ENCODE results near the gene BAZ2B. TPM values are rescaled to one million over a fixed set of nuclear protein-coding genes. Genes with fewer than 3 reads are reported as not detected.

Gene BAZ2B
- total RNA-seq, 1 experiment from 2014 or later, result 54.9 TPM

DNA sequence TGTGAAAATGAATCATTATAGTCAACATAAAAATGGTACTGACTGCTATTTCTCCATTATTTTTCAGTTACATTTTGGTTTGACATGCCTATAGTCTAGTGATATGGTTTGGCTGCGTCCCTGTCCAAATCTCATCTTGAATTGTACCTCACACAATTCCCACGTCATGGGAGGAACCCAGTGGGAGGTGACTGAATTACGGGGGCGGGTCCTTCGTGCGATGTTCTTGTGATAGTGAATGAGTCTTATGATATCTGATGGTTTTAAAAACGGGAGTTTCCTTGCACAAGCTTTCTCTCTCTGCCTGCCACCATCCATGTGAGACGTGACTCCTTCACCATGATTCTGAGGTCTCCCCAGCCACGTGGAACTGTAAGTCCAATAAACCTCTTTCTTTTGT is 70.3 kb downstream of the BAZ2B start:
- Histone ChIP-seq H3K9ac (ENCODE audit: extremely low read depth, insufficient read length, low read length) (no peak overlapping the region), H2AFZ (ENCODE audit: low read length) (no peak overlapping the region), H4K20me1 (ENCODE audit: control insufficient read depth, insufficient read depth, insufficient read length) (no peaks in the 10 kb centered on the region), H4K8ac (replicated peaks; ENCODE audit: insufficient read length, low read depth, low read length) (no peak overlapping the region), H3K4me2 (ENCODE audit: insufficient read depth, insufficient read length, low read length) (no peak overlapping the region), H3K18ac (ENCODE audit: insufficient read length, low read depth, low read length) (no peak overlapping the region), H3K27me3 (ENCODE audit: insufficient read depth, low read length) (no peaks in the 10 kb centered on the region), H3K23ac (ENCODE audit: insufficient read length, low read depth, low read length) (no peak overlapping the region), H3K4ac (ENCODE audit: low read depth, low read length) (no peak overlapping the region), H3K14ac (ENCODE audit: insufficient read depth, low read length) (no peak overlapping the region), H2BK15ac (ENCODE audit: low read depth, low read length) (no peak overlapping the region), H2AK5ac (ENCODE audit: insufficient read length, low read length) (no peak overlapping the region), H4K5ac (ENCODE audit: insufficient read length, low read depth, low read length) (no peak overlapping the region), H4K91ac (ENCODE audit: insufficient read length, low read depth, low read length) (no peak overlapping the region), H3K9me3 (ENCODE audit: control insufficient read depth, low read depth, low read length) (no peaks in the 10 kb centered on the region), H3K79me1 (ENCODE audit: insufficient read depth, low read depth, low read length, poor library complexity, severe bottlenecking) (no peaks in the 10 kb centered on the region), H3K4me1 (ENCODE audit: insufficient read depth, low read length) (no peaks in the 10 kb centered on the region; the same call in 1 of the 2 replicates), H3T11ph (ENCODE audit: low read length) (no peak overlapping the region), H2BK12ac (ENCODE audit: insufficient read length, low read depth, low read length) (no peak overlapping the region), H2BK120ac (ENCODE audit: low read depth, low read length, poor library complexity, severe bottlenecking) (no peak overlapping the region), H2BK20ac (ENCODE audit: low read depth, low read length, poor library complexity, severe bottlenecking) (no peak overlapping the region), H3K79me2 (ENCODE audit: insufficient read depth, low read length) (no peaks in the 10 kb centered on the region), H3K56ac (ENCODE audit: insufficient read length, low read depth, low read length) (no peak overlapping the region), H2BK5ac (ENCODE audit: insufficient read length, low read length) (no peak overlapping the region), H3K23me2 (ENCODE audit: insufficient read length, low read depth, low read length, poor library complexity, severe bottlenecking) (no peaks in the 10 kb centered on the region), H3K27ac (ENCODE audit: insufficient read length, low read depth, low read length) (no peak overlapping the region)
- no peak for DNase-seq
- H3K27ac Mint-ChIP-seq, result peak overlapping the region in 2 of 3 experiments; percentile 6 to 9; a peak in 2 of 7 replicates
- TF ChIP-seq, protein P1, sequence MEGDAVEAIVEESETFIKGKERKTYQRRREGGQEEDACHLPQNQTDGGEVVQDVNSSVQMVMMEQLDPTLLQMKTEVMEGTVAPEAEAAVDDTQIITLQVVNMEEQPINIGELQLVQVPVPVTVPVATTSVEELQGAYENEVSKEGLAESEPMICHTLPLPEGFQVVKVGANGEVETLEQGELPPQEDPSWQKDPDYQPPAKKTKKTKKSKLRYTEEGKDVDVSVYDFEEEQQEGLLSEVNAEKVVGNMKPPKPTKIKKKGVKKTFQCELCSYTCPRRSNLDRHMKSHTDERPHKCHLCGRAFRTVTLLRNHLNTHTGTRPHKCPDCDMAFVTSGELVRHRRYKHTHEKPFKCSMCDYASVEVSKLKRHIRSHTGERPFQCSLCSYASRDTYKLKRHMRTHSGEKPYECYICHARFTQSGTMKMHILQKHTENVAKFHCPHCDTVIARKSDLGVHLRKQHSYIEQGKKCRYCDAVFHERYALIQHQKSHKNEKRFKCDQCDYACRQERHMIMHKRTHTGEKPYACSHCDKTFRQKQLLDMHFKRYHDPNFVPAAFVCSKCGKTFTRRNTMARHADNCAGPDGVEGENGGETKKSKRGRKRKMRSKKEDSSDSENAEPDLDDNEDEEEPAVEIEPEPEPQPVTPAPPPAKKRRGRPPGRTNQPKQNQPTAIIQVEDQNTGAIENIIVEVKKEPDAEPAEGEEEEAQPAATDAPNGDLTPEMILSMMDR (conservative IDR thresholded peaks at IDR 0.05), result no peak
- H3K27me3 Mint-ChIP-seq (ENCODE audit: low read depth), result no peaks in the 10 kb centered on the region
- H3K9me3 Mint-ChIP-seq, result peaks cover 0 to 3% of the 10 kb centered on the region in 2 experiments; a peak in 2 of 5 replicates
- WGBS (ENCODE audit: extremely low coverage, insufficient read length, low lambda C conversion rate), result no CpG with 5 or more reads among the region's 9 CpGs
- no peak overlapping the region for H3K4me3 Mint-ChIP-seq
- peaks cover 7 to 13% of the 10 kb centered on the region in 2 experiments for H3K4me1 Mint-ChIP-seq
- peaks cover 16 to 24% (median 17%) of the 10 kb centered on the region in 3 experiments for H3K36me3 Mint-ChIP-seq (ENCODE audit: insufficient read depth in 1 of 3, low read depth in 3 of 3)

Data from H9 (cell line).